Gastrocnemius medialis (tissue), 4 donors: ENCODE results near the gene LASP1NB.

Source experiments
- ATAC-seq, 2 donors: fragments of 150-250 bp; one replicate each; pipeline ENCODE4 v1.9.1; 2016
- DNase-seq, 2 donors: peaks; one replicate each; pipeline ENCODE4 v3.0.0-alpha.2; 2019
- H3K27ac ChIP-seq, 4 donors: fragments of 200-600 bp; sonication (generic); 1 replicate in 1 of 4; 2 replicates in 3 of 4; pipeline ENCODE4 v1.5.1; 2016 to 2018; ENCODE audit warnings: mild to moderate bottlenecking in 2 of 4, moderate library complexity in 1 of 4
- H3K27me3 ChIP-seq, 3 donors: fragments of 200-600 bp; sonication (generic) in 2 of 3; 1 replicate in 1 of 3; 2 replicates in 2 of 3; pipeline versions ENCODE4 v1.5.1 to v1.6.0; 2016 to 2019; ENCODE audit warnings: mild to moderate bottlenecking in 1 of 3, moderate library complexity in 1 of 3
- H3K36me3 ChIP-seq, 2 donors: fragments of 200-600 bp; sonication (generic) in 1 of 2; one replicate each; pipeline ENCODE4 v1.5.1; 2017 to 2018
- H3K4me1 ChIP-seq, 2 donors: fragments of 200-600 bp; sonication (generic) in 1 of 2; one replicate each; pipeline ENCODE4 v1.5.1; 2016 to 2017; ENCODE audit warnings: mild to moderate bottlenecking in 2 of 2
- H3K4me3 ChIP-seq, 4 donors: fragments of 200-600 bp; sonication (generic) in 3 of 4; 1 replicate in 1 of 4; 2 replicates in 3 of 4; pipeline ENCODE4 v1.5.1; 2016 to 2019; ENCODE audit warnings: mild to moderate bottlenecking in 2 of 4
- H3K9me3 ChIP-seq, 3 donors: fragments of 200-600 bp; sonication (generic) in 2 of 3; 1 replicate in 1 of 3; 2 replicates in 2 of 3; pipeline ENCODE4 v1.5.1; 2016 to 2019
- CTCF ChIP-seq, 5 experiments: fragments of 450-650 bp in 3 of 5; fragments of 200-600 bp in 2 of 5; sonication (generic) in 2 of 5; IDR thresholded peaks in 4 of 5; conservative IDR thresholded peaks in 1 of 5; 1 replicate in 4 of 5; 2 replicates in 1 of 5; pipeline ENCODE4 v1.5.1; 2016 to 2019; ENCODE audit warnings: antibody characterized with exemption in 5 of 5, mild to moderate bottlenecking in 3 of 5, moderate library complexity in 3 of 5
- POLR2A ChIP-seq, 2 donors: fragments of 450-650 bp; IDR thresholded peaks; one replicate each; pipeline ENCODE4 v1.6.1; 2017; ENCODE audit warnings: antibody characterized with exemption in 2 of 2, mild to moderate bottlenecking in 2 of 2, moderate library complexity in 2 of 2
- in situ Hi-C, 4 donors: fragments of 200-750 bp; cut with MboI; loops; one replicate each; pipeline versions ENCODE4 v1.15.0 to v1.8.0; 2017; ENCODE audit warnings: low sequenced_read_pairs in 4 of 4
- intact Hi-C: fragments of 100-400 bp; cut with DNase I; formaldehyde crosslinking; loops from one replicate; pipeline ENCODE4 v1.15.1; 2023; ENCODE audit warnings: low total_unique reads

The LASP1NB gene

GRCh38 chr17:38886643-38887010 is 38.8 kb upstream of the LASP1NB start:
- no peak for DNase-seq
- no peak overlapping the region for H3K27ac ChIP-seq
- TF ChIP-seq CTCF (IDR thresholded peaks at IDR 0.05 in 4 of 5, conservative IDR thresholded peaks at IDR 0.05 in 1 of 5) (no peak), POLR2A (IDR thresholded peaks at IDR 0.05) (no peak)
- ATAC-seq = no peak
- intact Hi-C loops (no loop called here), in situ Hi-C loops (loop anchor here in 1 of 4 donors (25.0 kb wide), 1 partner anchor 101 kb away; no protein-coding TSS in a partner anchor)
- no peak overlapping the region for H3K4me3 ChIP-seq
- no peaks in the 10 kb centered on the region for H3K27me3 ChIP-seq
- H3K36me3 ChIP-seq = peaks cover 0 to 5% of the 10 kb centered on the region in 2 donors
- H3K9me3 ChIP-seq = no peaks in the 10 kb centered on the region
- peaks cover 34% of the 10 kb centered on the region in 2 donors for H3K4me1 ChIP-seq

DNA sequence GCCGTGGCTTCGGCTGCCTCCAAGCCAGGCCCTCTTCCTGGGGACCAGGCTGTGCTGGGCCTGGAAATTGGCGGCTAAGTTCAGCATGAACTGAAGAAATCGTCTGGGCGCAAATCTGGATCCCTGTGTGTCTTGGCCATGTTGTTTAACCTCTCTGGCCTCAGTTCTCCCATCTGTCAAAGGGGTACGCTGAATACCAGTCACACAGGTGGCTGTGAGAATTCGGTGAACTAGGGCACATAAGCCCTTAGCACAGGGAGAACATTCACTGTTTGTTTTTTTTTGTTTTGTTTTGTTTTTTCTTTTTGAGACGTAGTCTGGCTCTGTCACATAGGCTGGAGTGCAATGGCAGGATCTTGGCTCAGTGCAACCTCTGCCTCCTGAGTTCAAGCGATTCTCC is 36.6 kb upstream of the LASP1NB start:
- intact Hi-C loops = no loop called here
- Histone ChIP-seq H3K4me3 (no peak overlapping the region), H3K27ac (no peak overlapping the region), H3K4me1 (peaks cover 30 to 32% of the 10 kb centered on the region in 2 donors), H3K9me3 (no peaks in the 10 kb centered on the region), H3K27me3 (no peaks in the 10 kb centered on the region), H3K36me3 (peaks cover 0 to 10% of the 10 kb centered on the region in 2 donors)
- no peak for ATAC-seq
- in situ Hi-C loops = loop anchor here in 1 of 4 donors (25.0 kb wide), 1 partner anchor 98 kb away; no protein-coding TSS in a partner anchor
- no peak for TF ChIP-seq CTCF (IDR thresholded peaks at IDR 0.05 in 4 of 5, conservative IDR thresholded peaks at IDR 0.05 in 1 of 5)
- no peak for TF ChIP-seq POLR2A (IDR thresholded peaks at IDR 0.05)
- no peak for DNase-seq

DNA sequence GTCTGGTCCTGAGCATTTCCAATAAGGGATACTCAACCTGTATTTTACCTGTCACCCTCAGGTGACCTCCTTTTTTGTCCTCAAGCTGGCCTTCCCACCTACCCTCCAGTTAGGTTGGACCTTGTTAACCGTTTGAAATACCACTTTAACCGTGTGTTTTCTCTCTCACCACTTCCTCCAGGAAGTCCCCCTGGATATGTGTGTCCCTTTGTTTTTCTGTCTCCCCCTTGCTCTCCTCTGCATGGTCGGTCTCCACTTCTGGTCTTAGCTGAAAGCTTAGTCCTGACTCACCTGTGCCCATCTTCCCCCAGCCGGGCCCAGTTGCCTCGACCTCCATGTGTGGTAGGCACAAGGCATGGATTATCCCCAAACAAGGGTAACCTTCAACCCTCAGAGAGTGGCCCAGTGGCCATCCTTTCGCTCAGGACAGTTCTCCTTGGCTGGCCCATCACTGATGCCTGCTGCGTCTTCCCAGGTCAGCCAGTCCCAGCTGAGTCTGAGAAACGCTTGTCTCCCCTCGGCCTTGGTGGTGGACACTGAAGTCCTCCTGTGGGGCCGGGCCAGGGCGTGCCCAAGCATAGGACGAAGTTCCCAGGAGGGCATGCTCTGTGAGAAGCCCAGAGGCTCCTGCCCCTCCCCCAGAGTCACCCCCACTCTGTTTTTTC is 35.5 kb upstream of the LASP1NB start:
- H3K4me3 ChIP-seq = no peak overlapping the region
- intact Hi-C loops (no loop called here), in situ Hi-C loops (loop anchor here in 1 of 4 donors (25.0 kb wide), 1 partner anchor 97 kb away; no protein-coding TSS in a partner anchor)
- H3K27me3 ChIP-seq = no peaks in the 10 kb centered on the region
- DNase-seq = no peak
- ATAC-seq = no peak
- H3K36me3 ChIP-seq = peaks cover 0 to 10% of the 10 kb centered on the region in 2 donors
- H3K9me3 ChIP-seq = no peaks in the 10 kb centered on the region
- peak overlapping the region in 3 of 4 donors; percentile 13 to 42 (median 14) for H3K27ac ChIP-seq
- H3K4me1 ChIP-seq = peaks cover 30 to 34% of the 10 kb centered on the region in 2 donors
- no peak for TF ChIP-seq POLR2A (IDR thresholded peaks at IDR 0.05)
- no peak for TF ChIP-seq CTCF (IDR thresholded peaks at IDR 0.05 in 4 of 5, conservative IDR thresholded peaks at IDR 0.05 in 1 of 5)

GRCh38 chr17:38890410-38890746 is 35.0 kb upstream of the LASP1NB start:
- Histone ChIP-seq H3K36me3 (peaks cover 0 to 10% of the 10 kb centered on the region in 2 donors), H3K9me3 (no peaks in the 10 kb centered on the region), H3K4me1 (peaks cover 25 to 32% of the 10 kb centered on the region in 2 donors), H3K27ac (peak overlapping the region in 3 of 4 donors; percentile 13 to 14 (median 14)), H3K27me3 (no peaks in the 10 kb centered on the region), H3K4me3 (no peak overlapping the region)
- intact Hi-C loops = no loop called here
- TF ChIP-seq POLR2A (IDR thresholded peaks at IDR 0.05) = no peak
- no peak for TF ChIP-seq CTCF (IDR thresholded peaks at IDR 0.05 in 4 of 5, conservative IDR thresholded peaks at IDR 0.05 in 1 of 5)
- no peak for DNase-seq
- in situ Hi-C loops = loop anchor here in 1 of 4 donors (25.0 kb wide), 1 partner anchor 97 kb away; no protein-coding TSS in a partner anchor
- no peak for ATAC-seq
